Inferior parietal cortex (tissue), 1 donor: ENCODE measurements around the gene SBF1.

ENCODE experiments used
- DNase-seq: peaks from one replicate; pipeline ENCODE4 v3.0.0-alpha.2; 2016; ENCODE audit errors: extremely low spot score

Gene SBF1

DNA sequence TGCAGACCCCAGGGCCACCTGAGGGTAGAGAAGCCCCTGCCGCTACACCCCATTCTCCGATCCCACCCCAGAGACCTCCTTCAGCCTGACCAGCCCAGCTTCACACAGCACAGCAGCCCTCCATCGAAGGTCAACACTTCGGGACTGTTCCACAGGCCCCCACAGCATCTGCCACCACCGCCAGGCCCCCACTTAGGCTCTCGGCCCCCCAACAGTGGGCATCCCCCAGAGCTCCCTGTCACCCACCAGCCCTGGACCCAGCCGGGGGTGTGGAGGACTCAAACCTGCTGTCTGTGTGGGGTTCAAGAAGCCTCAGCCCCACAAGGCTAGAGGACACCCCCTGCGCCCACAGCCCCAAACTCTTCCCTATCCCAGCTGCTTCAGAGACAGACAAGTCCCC, 6.2 kb downstream of the SBF1 start:
- DNase-seq = no peak

DNA sequence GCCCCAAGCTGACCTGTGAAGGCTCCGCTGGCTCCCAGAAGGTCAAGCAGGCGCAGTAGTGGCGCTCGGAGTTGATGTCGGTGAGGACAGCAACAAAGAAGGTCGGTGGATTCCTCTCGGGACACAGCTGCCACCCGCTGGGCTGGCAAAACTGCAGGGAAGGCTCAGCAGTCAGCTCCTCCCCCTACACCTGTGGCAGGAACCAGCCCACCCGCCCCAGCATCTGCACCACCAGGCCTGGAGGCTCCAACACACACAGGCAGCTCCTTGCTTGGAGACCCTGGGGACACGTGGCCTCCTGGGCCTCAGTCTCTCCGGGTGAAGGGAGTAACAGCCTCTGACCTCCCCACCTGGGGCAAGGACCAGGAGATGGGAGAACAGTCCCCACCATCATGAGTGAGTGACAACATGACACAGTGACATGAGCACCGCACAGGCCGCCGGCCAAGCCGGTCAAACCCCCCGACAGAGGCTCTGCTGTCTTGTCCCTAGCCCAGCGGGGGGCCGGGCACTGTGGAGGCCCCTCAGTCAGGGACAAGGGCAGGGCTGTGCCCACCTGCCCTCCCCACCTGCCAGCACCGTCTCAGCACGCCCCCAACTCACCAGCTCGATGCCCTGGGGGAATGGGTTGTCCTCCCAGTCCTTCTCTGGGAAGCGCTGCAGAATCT, 6.9 kb downstream of the SBF1 start:
- no peak for DNase-seq

DNA sequence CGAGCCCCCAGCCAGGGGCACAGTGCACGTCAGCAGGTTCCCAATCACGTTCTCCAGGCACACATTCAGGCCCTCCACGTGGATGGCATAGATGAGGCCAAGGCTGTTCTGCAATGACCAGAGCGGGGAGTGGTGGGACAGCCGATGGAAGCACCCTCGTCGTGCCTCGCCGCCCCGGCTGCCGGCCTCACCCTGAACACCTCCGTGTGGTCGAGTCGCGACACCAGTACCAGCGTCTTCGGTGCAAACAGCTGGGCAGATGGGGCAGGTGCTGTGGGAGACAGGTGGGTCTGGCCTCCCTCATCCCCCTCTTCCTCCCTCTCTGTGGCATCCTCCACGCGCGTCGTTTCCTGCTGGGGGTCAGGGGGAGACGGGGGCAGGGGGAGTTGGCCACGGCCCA, 7.5 kb downstream of the SBF1 start:
- DNase-seq = no peak

DNA sequence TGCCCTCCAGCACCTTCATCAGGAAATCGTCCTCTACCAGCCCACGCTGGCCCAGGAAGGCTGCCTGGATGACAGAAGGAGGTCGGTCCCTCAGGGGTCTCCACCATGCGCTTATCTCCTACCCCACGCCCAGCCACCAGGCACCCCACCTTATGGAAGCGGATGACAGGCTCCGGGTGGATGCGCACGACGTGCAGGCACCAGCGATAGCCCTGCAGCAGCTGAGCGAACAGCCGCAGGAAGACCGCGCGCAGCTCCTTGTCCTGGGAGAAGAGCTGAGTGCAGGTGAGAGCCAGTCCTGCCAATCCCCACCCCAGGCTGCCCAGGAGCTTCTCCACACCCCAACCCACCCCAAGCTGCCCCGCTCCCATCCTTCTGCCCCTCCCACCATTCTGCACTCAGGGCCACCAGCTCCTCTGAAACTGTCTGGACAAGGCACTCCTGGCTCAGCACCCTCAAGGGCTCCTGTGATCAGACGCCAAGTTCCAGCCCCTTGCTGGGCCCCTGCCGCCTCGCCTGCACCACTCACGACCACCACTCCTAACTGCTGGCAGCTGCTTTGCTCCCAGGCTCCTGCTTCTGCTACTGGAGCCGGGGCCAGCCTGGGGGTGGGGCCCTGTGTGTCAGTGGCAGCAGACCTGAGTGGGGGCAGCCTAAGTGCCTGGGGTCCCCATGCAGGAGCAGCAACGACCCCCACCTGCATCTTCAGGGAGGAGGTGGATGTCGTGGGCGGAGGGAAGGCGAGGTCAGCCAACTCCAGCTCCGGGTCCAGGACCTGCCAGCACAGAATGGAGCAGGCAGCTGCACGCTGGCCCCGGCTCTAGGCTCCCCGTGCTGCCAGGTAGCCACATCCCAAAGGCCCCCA, 9.5 kb downstream of the SBF1 start:
- DNase-seq = no peak

DNA sequence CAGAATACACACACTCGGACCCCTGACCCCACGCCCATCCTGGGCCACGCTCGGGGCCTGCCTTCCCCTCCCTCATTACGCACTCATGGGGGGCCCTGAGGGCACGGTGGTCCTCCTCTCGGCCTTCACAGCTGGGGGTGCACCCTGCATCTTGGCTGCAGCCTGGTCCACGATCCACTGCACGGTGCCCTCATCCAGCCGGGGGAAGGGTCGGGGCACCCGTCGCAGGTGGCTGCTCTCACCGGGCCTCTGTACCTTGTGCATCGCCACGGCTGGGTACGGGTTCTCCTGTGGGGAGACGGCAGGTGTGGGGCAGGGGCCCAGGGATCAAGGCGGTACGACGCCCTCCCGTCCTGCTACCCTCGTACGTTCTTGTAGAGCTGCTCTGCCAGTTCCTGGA, 10.4 kb downstream of the SBF1 start:
- no peak for DNase-seq

DNA sequence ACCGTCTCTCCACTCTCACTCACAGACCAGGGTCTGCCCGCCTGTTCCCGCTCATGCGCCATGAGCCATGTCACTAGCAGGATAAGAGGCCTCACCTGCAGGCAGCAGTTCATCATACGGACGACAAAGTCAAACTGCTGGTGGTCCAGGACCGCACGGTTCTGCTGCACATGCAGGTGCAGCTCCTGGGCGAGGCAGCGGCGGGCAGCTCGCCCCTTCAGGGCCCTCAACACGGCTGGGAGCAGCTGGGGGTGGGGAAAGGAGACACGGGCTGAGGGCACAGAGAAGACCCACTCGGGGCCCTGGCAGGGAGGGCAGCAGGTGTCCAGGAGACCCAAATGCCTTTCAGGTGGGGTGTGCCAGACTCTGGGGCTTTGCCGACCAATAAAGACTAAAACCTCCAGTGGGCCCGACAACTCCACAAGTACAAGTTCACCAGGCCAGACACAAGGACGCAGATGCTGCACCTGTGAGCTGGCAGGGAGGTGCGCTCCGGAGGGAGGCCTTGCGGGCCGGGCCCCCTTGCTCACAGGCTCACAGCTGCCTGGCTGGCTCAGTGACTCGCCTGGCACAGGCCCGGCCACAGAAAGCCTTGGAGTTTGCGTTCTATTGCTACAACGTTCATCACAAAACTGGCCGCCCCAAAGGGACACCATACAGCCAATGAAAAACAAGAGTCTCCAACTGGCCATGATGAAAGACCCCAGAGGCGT, 11.5 kb downstream of the SBF1 start:
- DNase-seq = no peak

DNA sequence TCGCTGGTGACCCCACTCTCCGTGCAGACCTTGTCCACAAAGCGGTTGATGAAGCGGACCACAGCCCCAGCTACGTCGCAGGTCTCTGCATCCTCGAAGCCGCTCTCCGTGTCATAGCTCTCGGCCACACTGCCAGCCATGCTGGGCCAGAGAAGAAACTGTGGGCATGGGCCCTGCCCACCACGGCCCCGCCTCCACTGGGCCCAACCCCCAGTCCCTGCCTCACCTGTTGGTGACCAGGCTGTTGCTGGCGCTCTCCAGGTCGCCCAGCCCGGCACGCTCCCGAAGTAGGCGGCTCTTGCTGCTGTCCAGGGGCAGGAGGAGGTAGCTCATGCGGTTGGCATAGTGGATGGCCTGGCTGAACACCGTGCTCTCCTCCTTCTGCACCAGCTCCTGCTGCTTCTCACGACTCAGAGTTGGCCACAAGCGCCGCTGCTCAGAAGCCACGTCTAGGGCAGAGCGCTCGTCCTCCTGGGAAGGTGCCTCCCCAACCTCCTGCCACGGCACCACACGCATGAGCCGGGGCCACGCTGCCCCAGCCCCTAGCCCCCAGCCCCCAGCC, 12.8 kb downstream of the SBF1 start:
- no peak for DNase-seq

DNA sequence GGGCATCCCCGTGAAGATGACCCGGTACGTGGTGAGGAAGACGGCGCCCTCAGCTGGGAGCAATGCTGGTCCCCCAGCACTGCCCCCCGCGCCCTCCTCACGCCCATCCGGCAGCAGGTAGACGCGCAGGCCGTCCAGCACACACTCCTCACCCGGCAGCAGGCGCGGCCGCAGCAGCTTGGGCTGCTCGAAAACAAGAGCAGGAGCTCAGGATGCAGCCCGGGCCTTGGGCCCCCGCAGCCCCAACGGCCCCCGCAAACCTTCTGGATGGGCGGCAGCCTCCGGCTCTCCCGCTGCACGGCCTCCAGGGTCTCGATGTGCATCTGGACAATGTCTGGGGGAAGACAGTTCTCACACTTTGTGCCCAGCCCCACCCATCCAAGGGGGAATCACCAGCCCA, 13.3 kb downstream of the SBF1 start:
- no peak for DNase-seq

DNA sequence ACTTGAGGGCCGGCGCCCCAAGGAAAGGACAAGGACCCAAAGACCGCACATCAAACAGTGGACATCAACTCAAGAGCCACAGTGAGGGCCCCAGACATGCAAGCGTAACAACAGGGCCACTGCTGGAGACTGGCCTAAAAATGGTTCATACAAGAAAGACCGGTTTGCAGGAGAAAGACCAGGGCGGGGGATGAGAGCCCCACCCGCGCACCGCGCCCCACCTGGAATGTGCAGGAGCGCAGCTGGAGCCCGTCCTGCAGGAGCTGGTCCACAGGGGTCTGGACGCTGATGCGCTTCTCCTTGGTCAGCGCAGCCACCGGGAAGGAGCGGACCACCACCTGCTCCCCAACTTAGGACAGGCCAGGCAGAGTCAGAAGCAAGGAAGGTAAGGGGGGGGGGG, 13.9 kb downstream of the SBF1 start:
- DNase-seq = no peak

DNA sequence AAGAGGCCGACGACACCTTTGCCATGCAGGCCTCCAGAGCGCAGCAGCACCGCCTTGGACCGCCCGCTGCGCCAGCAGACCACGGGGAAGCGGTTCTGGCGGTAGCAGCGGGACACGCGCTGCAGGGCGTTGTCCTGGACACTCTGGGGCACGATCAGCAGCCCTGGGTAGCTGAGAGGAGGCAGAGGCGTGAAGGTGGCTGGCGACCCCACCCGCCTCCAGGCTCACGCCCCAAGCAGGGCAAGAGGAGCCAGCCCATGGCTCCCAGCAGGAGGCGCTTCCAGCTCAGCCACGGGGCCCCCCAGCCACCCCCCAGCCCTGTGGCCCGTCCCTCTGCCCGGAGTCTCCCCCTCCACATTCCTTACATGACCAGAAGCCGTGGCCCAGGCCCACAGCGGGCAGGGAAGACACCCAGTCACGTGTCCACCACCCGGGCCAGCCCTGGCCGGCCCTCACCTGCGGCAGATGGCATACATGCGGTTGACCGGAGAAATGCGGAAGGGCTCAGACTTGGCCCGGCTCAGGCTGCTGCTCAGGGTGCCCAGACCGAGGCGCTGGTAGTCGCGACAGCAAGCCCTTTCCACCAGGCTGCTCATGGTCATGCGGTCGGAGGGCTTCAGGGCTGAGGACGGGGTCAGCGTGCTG, 15.2 kb downstream of the SBF1 start:
- DNase-seq = no peak

DNA sequence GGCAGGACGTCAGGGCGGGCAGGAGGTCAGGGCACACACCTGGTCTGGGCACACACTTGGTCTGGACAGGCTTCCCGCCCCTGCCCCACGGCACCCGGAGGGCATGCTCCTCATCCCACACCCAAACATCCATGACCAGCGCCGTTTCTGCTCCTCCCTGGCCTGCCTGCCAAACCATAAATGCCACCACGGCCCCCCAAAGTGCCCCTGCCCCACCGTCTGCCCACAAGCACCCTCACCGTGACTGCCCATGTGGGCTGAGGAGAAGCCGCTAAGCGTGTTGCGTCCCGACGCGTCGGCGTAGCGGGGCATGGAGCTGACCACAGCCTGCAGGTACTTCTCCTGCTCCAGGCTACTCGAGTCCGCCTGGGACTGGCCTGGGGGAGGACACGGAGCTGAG, 15.8 kb downstream of the SBF1 start:
- no peak for DNase-seq

DNA sequence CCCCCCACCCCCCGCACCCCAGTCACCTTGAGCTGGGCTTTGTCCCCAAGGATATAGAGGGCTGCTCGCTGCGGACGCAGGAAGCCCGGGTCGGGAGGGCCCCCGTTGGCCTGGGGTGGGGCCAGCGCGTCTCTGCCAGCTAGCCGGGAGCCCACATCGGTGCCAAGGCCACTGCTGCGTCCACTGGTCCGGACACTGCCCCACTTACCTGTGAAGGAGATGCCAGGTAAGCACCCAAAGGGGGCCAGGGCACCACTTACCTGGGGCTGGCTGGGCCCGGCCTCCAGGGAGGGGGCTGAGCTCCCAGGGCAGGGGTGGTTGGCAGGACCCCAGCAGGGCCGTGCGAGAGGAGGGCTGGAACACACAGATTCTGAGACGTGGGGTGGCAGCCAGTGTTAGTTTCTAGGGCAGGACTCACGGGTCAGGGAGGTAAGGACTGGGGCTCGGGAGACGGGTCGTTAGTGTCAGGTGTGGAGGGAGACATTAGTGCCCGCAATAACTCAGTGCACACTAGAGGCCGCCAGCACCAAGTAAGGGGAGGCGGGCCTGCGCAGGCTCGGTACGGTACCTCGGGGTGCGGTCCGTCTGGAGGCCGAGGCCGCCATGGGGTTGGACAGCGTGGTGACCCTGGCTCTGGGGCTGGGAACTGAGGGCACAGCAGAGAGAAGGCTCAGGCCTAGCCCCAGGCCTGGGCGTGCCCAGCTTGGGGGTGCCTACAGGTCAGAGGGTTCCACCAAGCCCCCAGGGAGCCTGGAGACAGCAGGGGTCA, 18.2 kb downstream of the SBF1 start:
- no peak for DNase-seq

DNA sequence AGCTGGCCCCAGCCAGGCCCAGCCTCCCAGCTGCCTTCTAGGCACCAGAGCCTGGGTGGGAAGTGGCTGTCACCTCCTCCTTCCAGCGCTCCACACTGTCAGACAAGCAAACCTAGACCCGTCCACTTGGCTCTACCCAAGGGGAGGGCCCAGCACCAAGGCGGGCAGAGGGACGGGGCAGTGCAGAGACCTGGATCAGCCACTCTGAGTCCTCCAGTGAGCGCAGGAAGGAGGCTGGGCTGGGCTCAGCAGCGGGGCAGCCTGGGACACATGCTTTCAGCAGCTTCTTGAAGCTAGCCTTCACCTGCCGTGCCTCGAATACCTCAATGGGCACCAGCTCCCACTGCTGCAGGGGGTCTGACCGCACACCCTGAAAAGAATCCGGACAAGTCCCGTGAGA, 18.8 kb downstream of the SBF1 start:
- DNase-seq = no peak

DNA sequence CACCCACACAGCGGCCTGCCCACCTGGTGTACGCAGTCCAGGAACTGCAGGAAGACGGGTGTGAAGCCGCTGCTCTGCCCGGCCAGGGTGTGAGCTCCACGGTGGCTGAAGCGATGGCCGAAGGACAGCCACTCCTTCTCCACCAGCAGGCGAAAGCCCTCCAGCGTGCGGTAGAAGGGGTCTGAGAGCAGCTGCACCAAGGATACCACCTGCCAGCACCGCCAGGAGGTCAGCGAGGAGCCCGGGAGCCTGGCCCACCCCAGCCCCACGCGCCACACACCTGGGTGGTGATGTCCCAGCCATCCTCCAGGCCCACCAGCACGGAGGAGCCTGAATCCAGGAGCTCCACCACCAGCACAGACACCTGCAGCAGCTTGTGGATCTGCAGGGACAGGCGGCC, 19.6 kb downstream of the SBF1 start:
- no peak for DNase-seq

DNA sequence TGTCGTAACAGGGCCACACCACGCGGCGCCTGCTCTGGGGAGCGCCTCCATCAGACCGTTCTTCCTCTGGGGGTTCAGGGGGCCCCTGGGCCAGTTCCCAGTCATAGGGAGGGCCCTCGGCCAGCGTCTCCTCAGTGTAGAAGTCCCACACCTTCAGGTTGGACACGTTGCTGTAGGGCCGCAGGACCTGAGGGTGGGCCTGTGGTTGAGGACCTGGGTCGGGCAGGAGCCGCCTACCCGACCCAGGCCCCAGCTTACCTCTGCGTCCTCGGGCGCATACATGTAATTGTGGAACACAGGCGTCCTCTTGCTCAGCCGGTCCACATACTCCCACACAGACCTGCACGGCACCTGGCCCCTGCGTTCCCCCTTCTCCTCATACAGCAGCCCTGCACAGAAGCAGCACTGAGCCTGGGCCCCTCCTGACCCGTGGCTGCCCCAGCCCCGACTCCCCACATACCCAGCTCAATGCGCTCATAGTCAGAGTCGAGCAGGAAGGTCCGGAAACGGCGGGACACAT, 20.2 kb downstream of the SBF1 start:
- DNase-seq = no peak

DNA sequence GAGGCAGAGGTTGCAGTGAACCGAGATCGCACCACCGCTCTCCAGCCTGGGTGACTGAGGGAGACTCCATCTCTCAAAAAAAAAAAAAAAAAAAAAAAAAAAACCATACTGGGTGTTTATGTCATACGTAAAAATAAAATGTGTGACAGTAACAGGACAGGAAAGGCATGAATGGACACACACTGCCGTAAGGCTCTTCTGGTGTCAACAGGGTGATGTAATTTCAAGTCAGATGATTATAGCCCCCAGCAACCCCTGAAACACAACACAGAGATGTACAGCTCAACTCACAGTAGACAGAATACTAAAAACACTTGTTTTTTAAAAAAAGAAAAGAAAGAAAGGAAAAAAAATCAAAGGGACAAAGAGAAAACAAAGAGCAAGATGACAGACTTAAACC, 22.2 kb downstream of the SBF1 start:
- DNase-seq = no peak

DNA sequence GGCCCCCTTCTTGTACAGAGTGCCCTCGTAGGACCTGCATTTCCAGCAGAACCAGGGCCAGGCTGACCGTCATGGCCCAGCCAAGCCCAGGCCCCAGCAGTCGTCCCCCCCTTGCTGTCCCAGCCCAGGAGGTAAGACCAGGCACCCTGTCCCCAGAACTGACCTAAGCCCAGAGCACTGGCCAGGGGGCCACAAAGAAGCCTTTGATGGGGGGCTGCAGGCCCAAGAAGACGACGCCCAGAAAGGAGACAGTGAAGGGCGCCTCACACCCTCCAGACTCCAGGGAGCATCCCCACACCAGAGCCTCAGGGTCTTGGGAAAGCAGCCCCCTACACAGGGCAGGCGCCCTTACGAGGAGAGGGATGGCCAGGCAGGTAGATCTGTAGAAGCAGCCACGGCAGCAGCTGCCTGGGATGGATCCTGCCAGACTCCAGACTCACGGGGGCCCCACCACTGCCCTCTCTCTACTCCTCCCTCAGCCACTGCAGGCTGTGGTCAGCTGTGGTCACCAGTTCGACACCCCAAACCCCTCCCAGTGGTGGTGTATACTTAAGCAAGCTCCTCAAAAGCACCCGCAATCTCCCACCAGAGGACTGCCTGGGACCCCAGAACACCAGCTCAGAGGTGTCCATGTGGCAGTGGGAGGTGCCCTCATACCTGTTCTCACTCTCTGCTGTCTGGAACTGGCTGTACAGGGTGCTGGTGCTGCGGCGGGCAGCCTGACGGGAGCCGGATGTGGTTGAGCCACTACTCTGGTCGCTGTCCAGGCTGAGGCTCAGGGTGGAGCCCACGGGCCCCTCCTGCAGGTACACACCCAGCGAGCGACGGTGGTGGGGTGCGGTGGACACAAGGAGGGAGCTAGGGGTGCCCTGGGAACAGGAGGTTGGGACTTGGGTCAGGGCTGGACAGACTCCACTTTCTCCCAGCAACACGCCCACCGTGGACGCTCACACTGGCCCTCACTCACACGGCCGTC, 27.0 kb downstream of the SBF1 start:
- no peak for DNase-seq

DNA sequence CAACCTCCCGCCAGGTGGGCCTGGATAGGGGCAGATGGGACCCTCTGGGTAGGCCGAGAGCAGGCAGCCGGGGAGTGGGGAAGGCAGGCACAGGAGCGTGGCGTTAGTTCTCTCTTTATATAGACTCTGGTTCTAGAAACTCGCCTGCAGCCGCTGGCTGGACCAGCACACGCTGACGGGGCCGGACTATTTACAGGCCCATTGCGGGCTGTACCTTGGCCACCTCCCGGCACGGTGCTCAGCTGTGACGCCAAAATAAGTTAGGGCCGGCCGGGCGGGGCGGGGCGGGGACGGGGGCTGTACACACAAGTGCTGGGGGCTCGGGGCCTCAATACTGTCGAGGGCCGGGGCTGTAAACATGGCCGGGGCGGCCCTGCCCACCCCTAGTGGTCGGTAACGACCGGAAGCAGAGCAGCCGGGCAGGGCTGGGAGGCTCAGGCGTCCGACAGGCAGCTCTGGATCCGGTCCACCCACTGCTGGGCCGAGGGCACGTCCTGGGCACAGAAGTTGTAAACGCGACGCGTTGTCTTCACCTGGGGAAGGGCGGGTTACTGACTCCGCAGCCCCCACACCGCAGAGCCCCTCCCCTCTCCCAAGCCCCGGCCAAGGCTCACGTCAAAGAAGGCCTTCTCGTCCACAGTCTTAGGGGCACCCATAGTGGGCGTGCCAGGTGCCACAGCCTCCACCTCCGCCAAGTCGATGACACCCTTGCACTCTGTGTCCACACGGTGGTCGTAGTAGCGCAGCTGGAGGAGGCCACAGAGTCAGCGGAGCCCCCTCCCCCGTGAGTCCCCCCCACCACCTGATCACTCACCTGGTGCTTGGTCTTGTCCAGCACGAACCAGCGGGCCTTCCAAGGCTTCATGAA, 27.9 kb downstream of the SBF1 start:
- DNase-seq = no peak
